ENCODE measurements around the gene MGST3. TPM values are rescaled to one million over a fixed set of nuclear protein-coding genes. Genes with fewer than 3 reads are reported as not detected.
"Not testable (repeated sequence)": the region's sequence is repeated elsewhere in the genome, so short reads cannot be mapped to it uniquely, and the experiment has no call there.

The MGST3 gene
- 998 TPM for total RNA-seq
- long read RNA-seq, transcript MGST3-205 (6 exons, 1,015 nt): major isoform, 497 of 579 reads
- long read RNA-seq, transcript MGST3-203 (7 exons, 680 nt): minor isoform, 18 of 579 reads
- long read RNA-seq, partial matches to known transcripts: 20 of 579 reads
- long read RNA-seq, other reads (novel, unspliced or antisense): 27 of 579 reads

- intact Hi-C loops (cut with DNase I): loop anchor here (2.0 to 10.0 kb wide), 2 partner anchors 30 to 264 kb away; no protein-coding TSS in a partner anchor
- DNase-seq (ENCODE audit: low spot score): peak; percentile 95
Observed at GRCh38 chr1:165630629-165631341, at the start of gene MGST3. Gene MGST3, plus strand, starts transcription at chr1:165631234. Its CDS starts 18,614 bp downstream, at chr1:165649848.

GRCh38 chr1:165581926-165582325, 49.1 kb upstream of the MGST3 start:
- DNase-seq (ENCODE audit: low spot score): no peak
- intact Hi-C loops (cut with DNase I): no loop called here

DNA sequence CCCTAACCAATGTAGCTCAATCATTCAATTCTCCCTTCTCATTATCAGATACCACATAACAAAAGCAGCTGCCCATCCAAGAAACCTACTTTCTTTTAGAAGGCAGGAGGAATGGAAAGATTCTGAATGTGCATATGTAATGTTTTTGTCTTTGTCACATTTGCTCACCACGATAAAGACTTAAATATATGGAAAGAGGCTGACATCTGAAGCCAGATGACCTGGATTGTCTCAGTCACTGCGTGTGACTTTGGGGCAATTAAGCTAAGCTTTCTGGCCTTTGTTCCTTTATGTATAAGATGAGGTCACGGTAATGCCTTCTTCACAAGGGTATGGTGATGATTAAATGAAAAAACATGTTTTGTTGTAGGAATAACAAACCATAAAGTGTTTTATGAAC, 44.6 kb upstream of the MGST3 start:
- intact Hi-C loops (cut with DNase I): no loop called here
- DNase-seq (ENCODE audit: low spot score): no peak

GRCh38 chr1:165591391-165591790, 39.6 kb upstream of the MGST3 start:
- DNase-seq (ENCODE audit: low spot score): not testable (repeated sequence)
- intact Hi-C loops (cut with DNase I): loop anchor here (5.0 kb wide), 1 partner anchor 44 kb away; no protein-coding TSS in a partner anchor

DNA sequence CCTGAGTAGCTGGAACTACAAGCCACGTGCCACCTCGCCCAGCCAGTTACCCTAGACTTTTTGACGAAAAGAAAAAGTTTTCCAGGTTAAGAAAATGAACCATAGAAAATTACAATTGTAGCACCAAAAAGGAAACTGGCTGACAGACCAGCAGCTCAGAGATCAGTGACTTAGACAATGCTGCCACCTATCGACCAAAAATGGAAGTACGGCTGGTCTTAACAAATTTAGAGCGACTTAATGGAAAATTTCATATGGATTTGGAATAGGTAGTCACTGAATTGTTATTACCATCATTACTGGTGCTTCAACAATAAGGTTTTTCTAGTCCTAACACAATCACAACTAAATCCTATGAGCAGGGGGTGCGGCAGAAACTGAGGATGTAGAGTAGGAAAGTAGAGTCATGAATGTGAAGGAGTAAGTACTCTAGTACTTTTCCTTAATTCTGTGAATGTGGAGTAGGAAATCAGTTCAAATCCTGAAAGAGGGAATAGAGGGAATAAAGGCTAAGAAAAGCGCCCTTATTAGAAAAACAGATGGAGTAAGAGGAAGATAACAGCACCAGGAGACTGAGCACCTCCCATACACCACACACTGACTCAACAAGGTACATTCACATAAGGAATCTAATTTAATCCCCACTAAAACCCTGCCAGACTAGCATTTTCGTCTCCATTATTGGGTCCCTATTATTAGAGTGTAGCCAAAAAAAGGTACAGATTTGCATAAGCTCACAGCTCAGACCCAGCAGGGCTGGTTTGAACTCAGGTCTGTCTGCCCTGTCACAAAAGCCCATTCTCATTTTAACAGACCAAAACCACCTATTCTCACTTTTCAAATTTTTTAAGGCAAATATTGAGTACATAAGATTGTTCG, 37.9 kb upstream of the MGST3 start:
- no peak for DNase-seq (ENCODE audit: low spot score)
- intact Hi-C loops (cut with DNase I): loop anchor here (1.0 to 5.0 kb wide), 4 partner anchors 46 to 200 kb away; no protein-coding TSS in a partner anchor

GRCh38 chr1:165595246-165595938, 35.6 kb upstream of the MGST3 start:
- intact Hi-C loops (cut with DNase I): no loop called here
- no peak for DNase-seq (ENCODE audit: low spot score)

DNA sequence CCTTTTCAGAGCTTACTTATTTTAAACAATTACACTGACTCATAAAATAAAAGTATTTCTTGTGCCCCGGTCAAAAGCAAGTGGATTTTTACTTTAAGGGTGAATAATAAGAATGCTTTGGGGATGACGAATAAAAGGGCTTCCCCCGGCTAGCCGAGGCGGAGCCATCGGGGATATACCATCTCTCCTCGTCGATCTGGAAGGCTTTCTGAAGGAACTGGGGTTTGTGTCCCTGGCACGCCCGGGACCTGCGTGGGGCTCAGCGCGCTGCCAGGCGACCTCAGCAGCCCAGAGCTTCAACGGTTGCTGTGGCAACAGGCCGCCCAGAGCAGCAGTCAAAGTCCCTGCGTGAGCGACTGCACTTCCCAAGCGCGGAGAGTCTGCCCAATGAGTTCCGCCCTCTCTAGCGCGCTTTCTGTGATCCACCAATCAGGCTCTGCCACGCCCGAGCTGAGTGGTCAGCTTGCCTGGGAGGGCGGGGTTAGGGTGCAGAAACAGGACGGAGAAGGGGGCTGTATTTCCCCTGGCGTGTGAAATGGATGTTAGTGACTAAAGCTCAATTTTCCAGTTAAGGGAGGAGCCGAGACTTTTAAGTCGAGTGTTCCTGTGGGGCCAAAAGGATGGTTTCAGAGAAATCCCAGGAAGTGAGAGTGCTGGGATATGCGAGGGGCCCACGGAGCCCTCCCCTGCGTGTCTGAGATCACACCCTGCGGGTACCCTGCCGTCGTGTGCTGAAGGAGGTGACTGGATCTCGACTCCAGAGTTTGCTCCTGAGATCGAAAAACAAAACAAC, 33.0 kb upstream of the MGST3 start:
- intact Hi-C loops (cut with DNase I): no loop called here
- peak; percentile 97 for DNase-seq (ENCODE audit: low spot score)

DNA sequence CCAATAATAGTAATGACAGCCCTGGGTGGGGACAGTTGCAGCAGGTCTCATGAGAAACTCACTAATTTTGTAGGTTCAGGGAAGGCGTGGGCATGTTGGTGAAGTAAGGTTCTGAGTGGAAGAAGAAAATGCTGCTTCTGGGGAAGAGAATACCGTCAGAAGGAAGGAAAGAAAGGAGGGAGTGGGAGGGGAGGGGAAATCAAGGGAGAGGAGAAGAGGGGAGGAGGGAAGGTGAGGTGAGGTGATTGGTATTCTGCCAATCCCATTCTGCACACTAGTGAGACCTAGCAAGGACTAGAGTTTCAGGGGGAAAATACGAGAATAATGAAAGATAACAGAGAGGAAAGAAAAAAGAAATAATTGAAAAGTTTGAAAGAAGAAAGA, 32.4 kb upstream of the MGST3 start:
- no peak for DNase-seq (ENCODE audit: low spot score)
- intact Hi-C loops (cut with DNase I): no loop called here

DNA sequence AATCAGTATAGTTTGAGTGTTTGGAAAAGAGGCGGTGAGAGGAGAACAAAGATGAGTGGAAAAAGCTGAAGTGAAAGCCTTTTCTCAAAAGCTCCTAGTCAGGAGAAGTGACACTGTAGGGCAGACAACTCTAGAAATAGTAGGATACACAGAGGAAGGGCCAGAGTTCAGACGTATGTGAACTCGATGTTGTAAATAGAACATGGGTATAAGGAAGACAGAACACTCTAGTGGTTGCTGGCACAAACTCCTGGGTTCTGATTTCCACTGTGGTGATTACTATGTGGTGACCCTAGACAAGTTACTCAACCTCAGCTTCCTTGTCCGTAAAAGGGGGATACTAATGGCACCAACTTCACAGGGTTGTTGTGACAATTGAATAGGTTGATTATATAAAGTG, 30.2 kb upstream of the MGST3 start:
- no peak for DNase-seq (ENCODE audit: low spot score)
- intact Hi-C loops (cut with DNase I): loop anchor here (2.0 to 5.0 kb wide), 2 partner anchors 30 to 97 kb away; partner anchors contain the start of genes ALDH9A1 and MGST3

DNA sequence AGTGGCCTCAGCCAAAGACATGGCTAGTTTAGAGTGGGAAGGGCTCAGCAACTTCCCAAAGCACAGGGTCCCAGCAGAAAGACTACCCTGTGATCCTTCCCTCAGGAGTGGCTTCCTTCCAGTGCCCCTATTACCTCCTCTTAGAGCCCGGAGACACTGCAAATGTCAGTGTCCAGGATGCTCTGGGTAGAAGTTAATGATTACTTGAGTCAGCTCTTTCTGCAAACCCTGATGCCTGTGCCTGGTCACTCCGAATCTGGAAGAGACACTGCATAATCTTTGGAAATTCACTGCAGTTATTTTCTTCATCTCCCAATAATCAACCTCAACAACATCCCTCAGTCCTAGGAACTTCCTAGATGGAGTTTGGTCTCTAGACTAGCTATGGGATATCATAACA, 27.2 kb upstream of the MGST3 start:
- intact Hi-C loops (cut with DNase I): loop anchor here (2.0 to 5.0 kb wide), 2 partner anchors 93 to 311 kb away; partner anchors contain the start of gene ALDH9A1
- DNase-seq (ENCODE audit: low spot score): no peak

DNA sequence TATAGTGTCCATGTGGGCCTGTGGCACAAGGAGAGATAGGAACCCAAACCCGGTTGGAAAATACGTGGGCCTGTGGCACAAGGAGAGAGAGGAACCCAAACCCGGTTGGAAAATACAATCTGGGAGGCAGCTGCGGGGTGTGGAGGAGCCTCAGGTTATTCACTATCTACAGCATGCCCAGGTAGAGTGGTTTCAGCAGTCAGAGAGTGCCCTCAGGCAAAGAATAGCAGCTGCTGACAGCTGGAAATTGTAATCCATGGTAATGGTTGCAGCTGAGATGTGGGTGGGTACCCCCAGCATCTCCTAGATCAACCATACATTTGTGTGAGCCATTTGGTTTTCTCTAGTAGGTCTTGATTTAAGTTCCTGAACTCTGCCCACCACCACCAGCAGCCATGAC, 25.8 kb upstream of the MGST3 start:
- intact Hi-C loops (cut with DNase I): no loop called here
- no peak for DNase-seq (ENCODE audit: low spot score)

DNA sequence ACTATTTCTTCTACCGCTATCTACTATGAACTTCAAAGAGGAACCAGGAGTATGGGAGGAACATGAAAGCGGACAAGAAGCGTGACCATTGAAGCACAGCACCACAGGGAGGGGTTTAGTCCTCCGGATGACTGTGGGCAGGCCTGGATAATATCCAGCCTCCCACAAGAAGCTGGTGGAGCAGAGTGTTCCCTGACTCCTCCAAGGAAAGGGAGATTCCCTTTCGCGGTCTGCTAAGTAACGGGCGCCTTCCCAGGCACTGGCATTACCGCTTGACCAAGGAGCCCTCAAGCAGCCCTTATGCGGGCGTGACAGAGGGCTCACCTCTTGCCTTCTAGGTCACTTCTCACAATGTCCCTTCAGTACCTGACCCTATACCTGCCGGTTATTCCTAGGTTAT, 24.4 kb upstream of the MGST3 start:
- intact Hi-C loops (cut with DNase I); DNase-seq (ENCODE audit: low spot score): not testable (repeated sequence)

DNA sequence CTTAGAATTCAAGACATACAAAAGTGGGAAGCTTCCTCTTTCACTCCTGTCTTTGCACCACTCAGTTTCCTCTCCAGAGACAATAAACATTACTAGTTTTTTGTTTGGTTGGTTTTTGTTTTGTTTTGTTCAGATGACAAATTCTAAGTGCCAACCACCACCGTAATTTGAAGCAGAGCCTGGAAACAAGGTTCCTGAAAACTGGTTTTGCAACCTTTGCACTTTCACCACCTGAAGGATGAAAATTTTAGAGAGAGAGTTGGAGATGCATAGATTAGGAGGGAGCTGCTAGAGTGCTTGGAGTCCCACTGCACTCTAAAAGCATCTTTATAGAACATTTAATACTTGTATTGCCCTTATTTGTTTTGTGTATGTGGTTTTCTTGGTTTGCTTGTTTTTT, 20.2 kb upstream of the MGST3 start:
- DNase-seq (ENCODE audit: low spot score): no peak
- intact Hi-C loops (cut with DNase I): no loop called here

- intact Hi-C loops (cut with DNase I): no loop called here
- no peak for DNase-seq (ENCODE audit: low spot score)
Observed at GRCh38 chr1:165612062-165612461, 19.0 kb upstream of the MGST3 start.

GRCh38 chr1:165616054-165616612, 14.9 kb upstream of the MGST3 start:
- intact Hi-C loops (cut with DNase I): no loop called here
- no peak for DNase-seq (ENCODE audit: low spot score)

DNA sequence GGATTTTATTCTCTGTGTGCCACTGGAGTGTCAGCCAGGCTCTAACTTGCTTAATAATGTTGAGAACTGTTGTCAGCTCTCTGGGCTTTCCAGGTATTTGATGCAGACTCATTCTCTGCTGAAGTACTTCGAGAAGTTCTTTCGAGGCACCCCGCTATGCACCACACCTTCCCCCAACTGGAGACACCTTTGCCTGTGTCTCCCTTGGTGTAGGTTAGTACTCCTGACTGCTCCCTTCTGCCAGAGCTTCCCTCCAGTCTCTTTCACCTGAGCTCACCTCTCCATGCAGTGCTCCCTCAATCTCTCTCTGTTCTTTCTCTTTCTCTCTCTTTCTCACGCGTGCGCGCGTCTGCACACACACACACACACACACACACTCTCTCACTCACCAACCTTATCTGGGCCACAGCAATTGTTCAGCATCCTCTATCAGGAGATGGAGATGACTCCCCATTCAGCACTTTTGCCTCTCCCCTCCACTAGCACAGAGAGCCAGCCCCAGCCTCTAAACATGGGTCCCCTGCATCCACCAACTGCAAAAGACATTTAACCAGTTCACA, 14.0 kb upstream of the MGST3 start:
- DNase-seq (ENCODE audit: low spot score): no peak
- intact Hi-C loops (cut with DNase I): no loop called here

- no peak for DNase-seq (ENCODE audit: low spot score)
- intact Hi-C loops (cut with DNase I): no loop called here
Observed at GRCh38 chr1:165619647-165620151, 11.3 kb upstream of the MGST3 start.

DNA sequence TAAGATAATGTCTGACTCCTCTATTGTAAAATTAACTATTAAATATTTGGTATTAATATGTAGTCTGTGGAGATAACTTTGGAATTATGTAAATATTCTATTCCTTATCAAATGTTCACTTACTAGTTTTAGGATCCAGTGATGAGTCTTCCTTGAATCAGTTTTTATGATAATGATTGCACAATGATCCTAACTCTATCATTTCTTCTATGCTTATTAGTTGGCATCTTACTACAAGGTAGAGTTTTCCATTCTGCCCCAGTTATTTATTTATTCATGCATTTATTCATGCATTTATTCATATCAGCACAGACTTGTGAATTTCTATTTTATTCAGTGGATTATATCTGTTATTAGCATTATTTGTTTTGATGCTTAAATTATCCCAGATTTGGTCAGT, 7.4 kb upstream of the MGST3 start:
- no peak for DNase-seq (ENCODE audit: low spot score)
- intact Hi-C loops (cut with DNase I): no loop called here
